ENCODE results near the gene IL1R1. TPM values are rescaled to one million over a fixed set of nuclear protein-coding genes. Genes with fewer than 3 reads are reported as not detected.

IL1R1 gene
- polyA plus RNA-seq, 1 donor from 2014 or later: not detected

- Histone ChIP-seq H2AFZ (ENCODE audit: low read depth, low read length) (no peak overlapping the region), H3K9me3 (ENCODE audit: low read length) (no peaks in the 10 kb centered on the region), H3F3A (ENCODE audit: insufficient read depth, low read length, poor library complexity, severe bottlenecking) (no peaks in the 10 kb centered on the region), H3K27ac (ENCODE audit: low read length) (no peak overlapping the region), H3K36me3 (ENCODE audit: insufficient read depth, low read length) (no peaks in the 10 kb centered on the region), H3K4me3 (ENCODE audit: low read length) (no peak overlapping the region), H3K9me2 (ENCODE audit: insufficient read depth, low read length) (no peaks in the 10 kb centered on the region), H4K20me1 (ENCODE audit: insufficient read depth) (no peaks in the 10 kb centered on the region), H3K27me3 (ENCODE audit: insufficient read depth, low read depth, low read length) (no peaks in the 10 kb centered on the region), H3K9ac (ENCODE audit: low read length) (no peak overlapping the region), H3K4me2 (ENCODE audit: low read length) (no peak overlapping the region), H3K79me2 (replicated peaks; ENCODE audit: insufficient read depth, low read length) (no peaks in the 10 kb centered on the region)
- TF ChIP-seq TAF1 (IDR thresholded peaks at IDR 0.05; ENCODE audit: low read depth): no peak
- TF ChIP-seq REST (IDR thresholded peaks at IDR 0.05; ENCODE audit: borderline replicate concordance): no peak
- TF ChIP-seq EZH2 (IDR thresholded peaks at IDR 0.05; ENCODE audit: borderline replicate concordance, insufficient read depth, low read length, poor library complexity, severe bottlenecking): no peak
- TF ChIP-seq EP300 (conservative IDR thresholded peaks at IDR 0.05; ENCODE audit: poor library complexity, severe bottlenecking): no peak
- TF ChIP-seq SMC3 (conservative IDR thresholded peaks at IDR 0.05; ENCODE audit: poor library complexity): no peak
- no peak for TF ChIP-seq CTCF (IDR thresholded peaks at IDR 0.05; ENCODE audit: poor library complexity, severe bottlenecking)
- TF ChIP-seq MXI1 (conservative IDR thresholded peaks at IDR 0.05; ENCODE audit: poor library complexity, severe bottlenecking): no peak
- no peak for TF ChIP-seq RAD21 (conservative IDR thresholded peaks at IDR 0.05)
- TF ChIP-seq POLR2AphosphoS5 (IDR thresholded peaks at IDR 0.05): no peak
These were observed 30.7 kb upstream of the IL1R1 start for GRCh38 chr2:102111823-102112222.

DNA sequence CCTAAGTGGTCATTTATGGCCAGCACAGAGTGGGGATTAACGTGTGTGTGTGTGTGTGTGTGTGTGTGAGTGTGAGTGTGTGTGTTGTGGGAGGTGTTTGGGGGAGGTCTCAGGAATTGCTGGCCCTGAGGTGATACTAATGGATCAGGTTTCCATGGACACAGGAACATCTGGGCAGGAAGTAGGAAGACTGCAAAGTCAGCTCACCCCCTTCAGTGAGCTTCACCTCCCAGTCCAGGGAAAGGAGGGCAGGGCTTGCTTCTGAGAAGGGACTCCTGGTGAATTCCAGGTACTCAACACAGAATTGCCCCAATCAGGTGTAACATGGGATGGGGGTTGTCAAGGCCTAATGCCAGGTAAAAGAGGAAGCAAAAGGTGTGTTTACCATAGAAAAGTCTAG is 30.3 kb upstream of the IL1R1 start:
- no peak overlapping the region for H3K4me3 ChIP-seq (ENCODE audit: low read length)
- H3K9me3 ChIP-seq (ENCODE audit: low read length): no peaks in the 10 kb centered on the region
- no peaks in the 10 kb centered on the region for H4K20me1 ChIP-seq (ENCODE audit: insufficient read depth)
- TF ChIP-seq EP300 (conservative IDR thresholded peaks at IDR 0.05; ENCODE audit: poor library complexity, severe bottlenecking) (no peak), RAD21 (conservative IDR thresholded peaks at IDR 0.05) (no peak), EZH2 (IDR thresholded peaks at IDR 0.05; ENCODE audit: borderline replicate concordance, insufficient read depth, low read length, poor library complexity, severe bottlenecking) (no peak), REST (IDR thresholded peaks at IDR 0.05; ENCODE audit: borderline replicate concordance) (no peak), CTCF (IDR thresholded peaks at IDR 0.05; ENCODE audit: poor library complexity, severe bottlenecking) (no peak), SMC3 (conservative IDR thresholded peaks at IDR 0.05; ENCODE audit: poor library complexity) (no peak), POLR2AphosphoS5 (IDR thresholded peaks at IDR 0.05) (no peak), TAF1 (IDR thresholded peaks at IDR 0.05; ENCODE audit: low read depth) (no peak), MXI1 (conservative IDR thresholded peaks at IDR 0.05; ENCODE audit: poor library complexity, severe bottlenecking) (no peak)
- no peaks in the 10 kb centered on the region for H3K79me2 ChIP-seq (replicated peaks; ENCODE audit: insufficient read depth, low read length)
- no peaks in the 10 kb centered on the region for H3K27me3 ChIP-seq (ENCODE audit: insufficient read depth, low read depth, low read length)
- H3F3A ChIP-seq (ENCODE audit: insufficient read depth, low read length, poor library complexity, severe bottlenecking): no peaks in the 10 kb centered on the region
- H2AFZ ChIP-seq (ENCODE audit: low read depth, low read length): no peak overlapping the region
- no peaks in the 10 kb centered on the region for H3K36me3 ChIP-seq (ENCODE audit: insufficient read depth, low read length)
- no peak overlapping the region for H3K9ac ChIP-seq (ENCODE audit: low read length)
- H3K27ac ChIP-seq (ENCODE audit: low read length): no peak overlapping the region
- no peaks in the 10 kb centered on the region for H3K9me2 ChIP-seq (ENCODE audit: insufficient read depth, low read length)
- no peak overlapping the region for H3K4me2 ChIP-seq (ENCODE audit: low read length)
